Stimulated activated CD8-positive, alpha-beta memory T cell treated with anti-CD3 and anti-CD28 coated beads, Interleukin-12 subunit alpha, Interleukin-12 subunit beta, amount 100 ng/mL, for 1 hour (primary cell): ENCODE results near the gene ELOVL5.
A peak's percentile ranks its signal among the peaks of the same experiment; 100 is the strongest.
"Not testable (repeated sequence)": the region's sequence is repeated elsewhere in the genome, so short reads cannot be mapped to it uniquely, and the experiment has no call there.

Source experiments
- DNase-seq: peaks from one replicate; pipeline ENCODE4 v3.0.0-alpha.2; 2020; ENCODE audit warnings: low read depth

The ELOVL5 gene

GRCh38 chr6:53305506-53306005, 43.2 kb downstream of the ELOVL5 start:
- not testable (repeated sequence) for DNase-seq

DNA sequence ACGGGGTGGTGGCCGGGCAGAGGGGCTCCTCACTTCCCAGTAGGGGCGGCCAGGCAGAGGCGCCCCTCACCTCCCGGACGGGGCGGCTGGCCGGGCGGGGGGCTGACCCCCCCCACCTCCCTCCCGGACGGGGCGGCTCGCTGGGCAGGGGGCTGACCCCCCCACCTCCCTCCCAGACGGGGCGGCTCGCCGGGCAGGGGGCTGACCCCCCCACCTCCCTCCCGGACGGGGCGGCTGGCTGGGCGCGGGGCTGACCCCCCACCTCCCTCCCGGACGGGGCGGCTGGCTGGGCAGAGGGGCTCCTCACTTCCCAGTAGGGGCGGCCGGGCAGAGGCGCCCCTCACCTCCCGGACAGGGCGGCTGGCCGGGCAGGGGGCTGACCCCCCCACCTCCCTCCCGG, 43.8 kb downstream of the ELOVL5 start:
- DNase-seq = not testable (repeated sequence)

- DNase-seq = no peak
Measured at GRCh38 chr6:53302678-53303360, 45.9 kb downstream of the ELOVL5 start.

GRCh38 chr6:53301801-53302537, 46.8 kb downstream of the ELOVL5 start:
- no peak for DNase-seq

DNA sequence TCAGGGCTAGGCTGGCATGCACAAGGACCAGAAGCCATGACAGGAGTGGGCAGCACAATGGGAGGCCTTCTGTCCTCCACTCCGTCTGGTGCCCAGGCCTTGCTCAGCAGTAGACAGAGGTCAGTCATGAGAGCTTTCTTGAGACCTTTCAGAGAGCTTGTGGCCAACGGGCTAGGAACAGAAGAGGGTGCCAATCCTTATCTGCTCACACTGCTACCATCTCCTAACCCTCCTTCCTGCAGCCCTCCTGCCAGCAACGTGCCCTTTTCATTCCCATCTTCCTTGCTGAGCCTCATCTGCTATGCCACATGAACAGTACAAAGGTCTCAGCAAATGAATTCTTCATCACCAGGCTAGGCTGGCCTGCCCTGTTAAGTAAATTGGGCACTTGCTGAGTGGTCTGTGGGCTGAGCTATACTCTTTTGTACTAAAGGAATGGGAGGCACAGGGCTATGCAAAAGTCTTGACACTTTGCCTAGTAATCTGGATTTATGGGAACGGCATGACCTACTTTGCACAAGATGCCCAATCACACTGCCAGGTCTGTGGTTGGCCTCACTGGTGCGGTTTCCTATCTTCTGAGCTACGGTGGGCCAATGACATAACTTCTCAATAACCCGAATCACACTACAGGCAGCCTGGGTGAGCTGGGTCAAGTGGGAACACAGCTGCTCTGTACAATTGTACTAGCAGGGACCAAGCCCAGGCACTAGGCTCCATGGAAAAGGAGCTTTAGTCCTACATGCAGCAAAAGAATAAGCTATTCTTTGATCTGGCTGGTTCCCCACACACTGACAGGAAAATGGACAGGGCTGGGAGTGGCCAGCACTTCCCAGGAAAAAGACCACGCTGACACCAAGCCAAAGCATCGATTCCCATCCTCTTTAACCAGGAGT, 47.8 kb downstream of the ELOVL5 start:
- DNase-seq = no peak

GRCh38 chr6:53299331-53300005, 49.3 kb downstream of the ELOVL5 start:
- DNase-seq = no peak

GRCh38 chr6:53297004-53297403, 51.7 kb downstream of the ELOVL5 start:
- no peak for DNase-seq

DNA sequence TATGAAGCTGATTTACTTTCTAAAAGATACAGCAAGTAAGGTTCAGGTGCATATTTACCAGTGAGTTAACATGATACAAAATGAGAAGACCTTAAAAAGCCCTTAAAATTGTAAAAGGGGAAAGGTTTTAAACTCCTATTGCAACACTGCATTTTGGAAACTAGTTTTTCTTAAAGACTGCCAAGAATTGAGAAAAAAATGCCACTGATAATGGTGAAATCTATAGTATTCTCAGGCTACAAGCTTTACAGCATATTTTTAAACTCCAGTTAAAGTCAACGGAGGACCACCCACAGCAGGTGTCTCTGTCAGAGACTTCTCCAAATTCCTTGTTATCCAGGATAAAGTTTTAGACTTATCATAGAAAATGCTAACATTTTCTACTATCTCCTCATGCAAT, 53.6 kb downstream of the ELOVL5 start:
- no peak for DNase-seq

- no peak for DNase-seq
Measured at GRCh38 chr6:53294611-53295010, 54.1 kb downstream of the ELOVL5 start.

GRCh38 chr6:53294095-53294494, 54.7 kb downstream of the ELOVL5 start:
- DNase-seq = peak; percentile 21

- no peak for DNase-seq
Measured at GRCh38 chr6:53293691-53294090, 55.1 kb downstream of the ELOVL5 start.

- no peak for DNase-seq
Measured at GRCh38 chr6:53290537-53291510, 57.9 kb downstream of the ELOVL5 start.

DNA sequence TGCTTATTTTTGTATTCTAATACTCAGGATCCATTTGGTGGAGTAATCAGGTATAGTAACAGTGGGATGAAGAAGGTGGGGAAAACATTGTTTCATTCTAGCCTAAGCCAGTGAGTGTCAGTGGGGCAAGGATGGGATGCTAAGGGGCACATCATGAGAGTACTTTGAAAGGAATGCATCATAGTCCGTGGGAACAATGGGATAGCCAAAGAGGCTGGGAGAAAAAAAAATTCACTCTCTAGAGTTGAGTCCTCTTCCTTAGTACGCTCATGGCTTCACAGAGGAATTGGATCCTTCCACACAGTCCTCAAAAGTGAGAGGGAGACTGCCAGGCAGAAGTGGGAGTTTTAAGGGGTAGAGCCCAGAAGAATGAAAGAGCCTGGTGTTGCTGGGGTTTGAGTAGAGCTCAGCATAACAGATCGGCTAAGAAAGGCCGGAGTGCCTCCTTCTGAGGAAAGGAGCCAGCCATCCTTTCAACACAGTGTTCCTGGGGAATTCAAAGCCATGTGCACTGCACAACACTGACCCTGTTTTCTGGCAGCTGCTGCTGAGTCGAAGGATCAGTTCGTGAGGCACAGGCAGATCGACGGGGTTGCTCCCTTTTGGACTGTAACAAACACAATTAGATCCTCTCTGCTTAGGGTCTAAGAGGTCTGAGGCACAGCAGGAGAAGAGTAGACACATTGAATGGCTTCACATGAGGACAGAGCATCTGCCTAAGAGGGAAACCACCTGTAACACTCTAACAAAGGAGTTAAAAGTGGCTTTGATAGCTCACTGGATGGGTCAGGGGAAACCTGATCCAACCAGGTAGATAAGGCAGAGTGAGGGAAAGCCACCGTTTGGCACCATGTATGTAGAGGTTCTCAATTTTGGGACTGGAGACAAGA, 61.2 kb downstream of the ELOVL5 start:
- DNase-seq = no peak

DNA sequence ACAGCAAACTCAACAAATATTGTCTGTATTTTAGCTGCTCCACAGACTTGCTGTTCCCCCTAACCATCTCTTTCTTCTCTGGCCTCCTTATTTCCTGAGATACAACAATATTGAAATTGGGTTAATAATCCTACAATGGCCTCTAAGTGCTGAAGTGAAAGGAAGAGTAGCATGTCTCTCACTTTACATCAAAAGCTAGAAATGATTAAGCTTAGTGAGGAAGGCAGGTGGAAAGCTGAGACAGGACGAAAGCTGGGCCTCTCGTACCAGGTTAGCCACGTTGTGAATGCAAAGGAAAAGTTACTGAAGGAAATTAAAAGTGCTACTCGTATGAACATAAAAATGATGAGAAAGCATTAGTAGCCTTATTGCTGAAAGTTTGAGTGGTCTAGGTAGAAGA, 63.8 kb downstream of the ELOVL5 start:
- no peak for DNase-seq

- DNase-seq = no peak
Measured at GRCh38 chr6:53282741-53283140, 66.0 kb downstream of the ELOVL5 start.

- DNase-seq = no peak
Measured at GRCh38 chr6:53282234-53282633, 66.5 kb downstream of the ELOVL5 start.

DNA sequence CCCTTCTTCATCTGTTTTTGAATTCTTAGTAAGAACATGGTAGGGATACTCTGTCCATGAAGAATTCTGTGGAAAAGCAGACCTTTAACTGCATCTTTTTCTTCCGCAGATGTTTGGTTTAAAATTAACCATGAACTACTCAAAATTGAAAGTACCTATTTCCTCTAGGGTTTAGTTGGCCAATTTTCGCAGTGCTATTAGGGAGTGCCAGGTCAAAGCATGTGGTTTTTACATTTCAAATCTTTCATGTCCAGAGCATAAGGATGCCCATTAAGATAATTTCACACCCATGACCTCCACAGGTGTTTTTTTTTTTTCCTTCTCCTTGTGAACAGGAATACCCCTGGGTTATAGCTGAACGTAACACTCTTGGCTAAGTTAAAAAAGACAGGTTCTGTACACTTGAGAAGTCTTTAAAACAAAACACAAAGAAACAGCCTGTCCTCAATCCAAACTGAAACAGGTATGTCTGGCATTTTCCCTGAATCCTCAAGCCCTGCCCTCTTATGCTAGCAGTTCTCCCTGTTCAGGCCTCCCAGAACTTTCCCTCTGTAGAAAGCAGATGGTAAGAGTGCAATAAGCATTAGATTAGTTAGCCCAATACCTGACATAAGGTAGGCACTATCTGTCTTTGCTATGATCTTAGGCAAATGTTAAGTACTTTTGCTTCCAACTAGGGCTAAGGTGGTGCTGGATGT, 67.1 kb downstream of the ELOVL5 start:
- no peak for DNase-seq

DNA sequence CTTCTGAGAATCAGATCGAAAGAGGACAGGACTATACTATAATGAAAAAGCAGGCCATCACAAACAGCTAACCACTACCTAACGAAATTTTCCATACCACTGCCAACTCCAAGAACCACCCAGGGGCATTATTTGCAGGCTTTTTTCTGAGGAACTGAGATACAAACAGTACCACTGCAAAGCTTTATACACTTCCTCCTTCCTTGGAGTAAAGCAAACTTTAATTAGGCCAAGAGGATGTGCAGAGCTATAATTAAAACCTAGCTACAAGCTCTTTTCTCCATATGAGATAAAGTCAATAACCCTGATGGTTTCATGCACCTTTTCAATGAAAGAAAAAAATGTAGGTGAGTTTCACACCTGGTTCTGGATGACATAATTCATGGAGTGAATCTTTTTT, 68.5 kb downstream of the ELOVL5 start:
- DNase-seq = no peak

- no peak for DNase-seq
Measured at GRCh38 chr6:53279293-53279692, 69.5 kb downstream of the ELOVL5 start.
